NCI-H146 (cell line): ENCODE data around the gene CASKIN2.
A peak's percentile ranks its signal among the peaks of the same experiment; 100 is the strongest.

Experiments used
- DNase-seq: peaks from one replicate; lab custom pipeline; 2025; lab: John Stamatoyannopoulos, UW

Gene CASKIN2, protein sequence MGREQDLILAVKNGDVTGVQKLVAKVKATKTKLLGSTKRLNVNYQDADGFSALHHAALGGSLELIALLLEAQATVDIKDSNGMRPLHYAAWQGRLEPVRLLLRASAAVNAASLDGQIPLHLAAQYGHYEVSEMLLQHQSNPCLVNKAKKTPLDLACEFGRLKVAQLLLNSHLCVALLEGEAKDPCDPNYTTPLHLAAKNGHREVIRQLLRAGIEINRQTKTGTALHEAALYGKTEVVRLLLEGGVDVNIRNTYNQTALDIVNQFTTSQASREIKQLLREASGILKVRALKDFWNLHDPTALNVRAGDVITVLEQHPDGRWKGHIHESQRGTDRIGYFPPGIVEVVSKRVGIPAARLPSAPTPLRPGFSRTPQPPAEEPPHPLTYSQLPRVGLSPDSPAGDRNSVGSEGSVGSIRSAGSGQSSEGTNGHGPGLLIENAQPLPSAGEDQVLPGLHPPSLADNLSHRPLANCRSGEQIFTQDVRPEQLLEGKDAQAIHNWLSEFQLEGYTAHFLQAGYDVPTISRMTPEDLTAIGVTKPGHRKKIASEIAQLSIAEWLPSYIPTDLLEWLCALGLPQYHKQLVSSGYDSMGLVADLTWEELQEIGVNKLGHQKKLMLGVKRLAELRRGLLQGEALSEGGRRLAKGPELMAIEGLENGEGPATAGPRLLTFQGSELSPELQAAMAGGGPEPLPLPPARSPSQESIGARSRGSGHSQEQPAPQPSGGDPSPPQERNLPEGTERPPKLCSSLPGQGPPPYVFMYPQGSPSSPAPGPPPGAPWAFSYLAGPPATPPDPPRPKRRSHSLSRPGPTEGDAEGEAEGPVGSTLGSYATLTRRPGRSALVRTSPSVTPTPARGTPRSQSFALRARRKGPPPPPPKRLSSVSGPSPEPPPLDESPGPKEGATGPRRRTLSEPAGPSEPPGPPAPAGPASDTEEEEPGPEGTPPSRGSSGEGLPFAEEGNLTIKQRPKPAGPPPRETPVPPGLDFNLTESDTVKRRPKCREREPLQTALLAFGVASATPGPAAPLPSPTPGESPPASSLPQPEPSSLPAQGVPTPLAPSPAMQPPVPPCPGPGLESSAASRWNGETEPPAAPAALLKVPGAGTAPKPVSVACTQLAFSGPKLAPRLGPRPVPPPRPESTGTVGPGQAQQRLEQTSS (N-terminal part only)

DNA sequence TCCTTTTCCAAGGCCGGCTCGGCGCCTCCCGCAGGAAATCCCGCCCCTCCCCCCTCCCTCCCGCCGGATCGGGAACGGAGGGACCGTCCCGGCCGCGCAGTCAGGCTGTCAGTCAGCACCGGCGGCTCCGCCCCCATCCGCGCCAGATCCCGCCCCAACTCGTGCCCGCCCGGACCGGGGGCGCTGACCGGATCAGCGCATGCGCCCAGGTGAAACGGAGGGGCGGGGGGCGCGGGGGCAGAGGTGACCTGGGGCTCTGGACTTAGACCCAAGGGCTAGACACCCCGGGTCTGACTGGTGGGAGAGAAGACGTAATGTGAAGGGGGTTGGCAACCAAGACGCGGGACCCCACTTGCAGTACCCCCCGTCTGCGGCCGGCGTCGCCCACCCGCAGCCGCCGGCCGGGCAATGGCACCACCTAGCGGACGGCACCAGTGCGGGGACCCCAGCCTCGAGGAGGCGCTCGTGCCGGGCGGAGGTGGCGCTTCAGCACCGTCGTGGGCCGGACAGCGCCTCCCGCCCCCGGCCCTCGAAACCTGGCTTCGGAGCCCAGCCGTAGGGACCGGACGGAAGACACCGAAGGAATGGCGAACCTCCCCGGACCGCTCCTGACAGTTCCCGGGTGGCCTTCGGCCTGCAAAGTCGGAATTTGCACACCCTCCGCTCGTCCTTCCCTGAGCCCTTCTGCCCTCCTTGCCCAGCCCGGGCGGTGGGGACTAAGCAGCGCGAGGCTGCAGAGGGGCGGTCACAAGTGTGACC, at the start of gene CASKIN2:
CASKIN2 (minus strand) TSS at position 42 of the 759 bp plus-strand sequence. CDS start 1,733 bp downstream, outside the sequence.
- DNase-seq, result peak; percentile 94

DNA sequence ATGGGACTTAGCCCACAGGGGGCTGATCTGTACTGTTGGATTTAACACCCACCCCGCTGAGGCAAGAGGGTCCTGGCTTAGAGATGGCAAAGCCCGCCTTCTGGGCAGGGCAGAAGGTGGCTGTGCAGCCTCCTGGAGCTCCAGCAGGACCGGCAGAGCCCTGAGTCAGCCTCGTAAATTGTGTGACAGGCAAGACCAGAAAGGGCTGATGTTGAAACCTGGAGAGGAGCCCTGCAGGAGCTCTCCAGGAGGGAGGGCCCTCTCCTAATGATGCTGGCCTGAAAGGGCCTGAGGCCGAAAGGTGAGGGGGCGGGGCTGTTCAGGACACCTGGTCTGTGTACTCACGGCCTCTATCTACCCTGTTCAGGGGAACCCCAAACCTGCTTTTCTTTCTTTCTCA, 49.7 kb upstream of the CASKIN2 start:
- no peak for DNase-seq

DNA sequence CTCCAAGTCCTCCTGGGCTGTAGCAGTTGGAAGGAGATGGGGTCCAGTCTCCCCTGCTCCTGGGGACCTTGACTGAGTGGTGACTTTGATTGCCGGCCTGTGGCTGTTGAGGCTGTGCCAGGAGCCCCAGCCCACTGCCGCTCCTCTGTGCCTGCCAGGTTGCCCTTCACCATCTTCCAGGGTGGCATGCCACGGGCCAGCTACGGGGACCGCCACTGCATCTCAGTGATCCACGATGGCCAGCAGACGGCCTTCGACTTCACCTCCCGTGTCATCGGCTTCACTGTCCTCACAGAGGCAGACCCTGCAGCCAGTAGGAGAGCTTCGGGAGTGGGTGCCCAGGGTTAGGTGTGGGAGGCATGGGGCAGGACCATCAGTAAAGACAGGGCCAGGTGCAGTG, 48.9 kb upstream of the CASKIN2 start:
- DNase-seq, result no peak

DNA sequence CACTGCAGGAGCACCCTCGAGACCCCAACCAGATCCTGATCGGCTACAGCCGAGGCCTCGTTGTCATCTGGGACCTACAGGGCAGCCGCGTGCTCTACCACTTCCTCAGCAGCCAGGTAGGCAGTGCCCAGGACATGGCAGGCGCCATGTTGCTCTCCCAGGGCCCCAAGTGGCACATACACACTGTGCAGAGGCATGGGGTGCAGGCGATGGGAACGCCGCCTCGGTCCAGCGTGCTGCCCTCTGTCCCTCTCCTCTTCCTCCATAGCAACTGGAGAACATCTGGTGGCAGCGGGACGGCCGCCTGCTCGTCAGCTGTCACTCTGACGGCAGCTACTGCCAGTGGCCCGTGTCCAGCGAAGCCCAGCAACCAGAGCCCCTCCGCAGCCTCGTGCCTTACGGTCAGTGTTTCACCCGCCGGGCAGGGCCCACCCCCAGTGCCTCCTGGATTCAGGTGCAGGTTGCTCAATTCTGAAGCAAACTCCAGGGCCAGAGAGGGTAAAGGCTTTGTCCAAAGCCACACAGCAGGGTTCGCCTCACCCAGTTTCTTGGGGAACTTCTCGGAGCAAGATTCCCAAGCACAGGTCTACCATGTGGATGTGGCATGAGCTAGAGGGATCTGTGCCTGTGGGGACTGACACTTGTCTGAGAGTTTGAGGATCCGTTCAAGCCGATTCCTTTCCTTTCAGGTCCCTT, 47.9 kb upstream of the CASKIN2 start:
- DNase-seq, result no peak

DNA sequence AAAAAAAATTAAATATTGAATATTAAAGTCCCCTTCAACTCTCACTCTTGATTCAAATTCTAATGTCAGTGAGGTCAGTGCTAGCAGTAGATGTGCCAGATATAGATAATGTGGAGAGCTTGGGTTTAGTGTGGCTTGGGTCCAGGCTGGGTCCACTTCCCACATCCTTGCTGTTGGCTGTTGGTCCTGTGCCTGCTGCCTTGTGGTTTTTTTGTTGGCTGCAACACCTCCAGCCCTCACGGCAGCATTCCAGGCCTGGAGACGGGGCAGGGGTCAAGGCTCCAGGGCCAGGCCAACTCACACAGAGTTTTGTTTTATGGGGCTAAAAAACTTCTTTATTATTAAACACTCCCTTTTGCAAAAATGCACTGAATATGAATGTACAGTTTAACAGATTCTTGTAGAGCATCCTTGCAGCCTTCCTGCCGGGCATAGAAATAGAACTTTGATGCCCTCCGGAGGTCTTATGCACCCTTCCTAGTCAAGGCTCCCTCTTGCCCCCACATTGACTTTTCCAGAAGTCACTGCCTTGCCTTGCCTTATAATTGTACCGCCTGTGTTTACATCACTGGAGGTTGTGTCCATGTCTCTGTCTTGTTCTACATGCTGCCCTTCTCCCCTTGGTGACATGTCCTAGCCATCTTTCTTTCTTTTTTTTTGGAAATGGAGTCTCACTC, 46.7 kb upstream of the CASKIN2 start:
- DNase-seq, result no peak

DNA sequence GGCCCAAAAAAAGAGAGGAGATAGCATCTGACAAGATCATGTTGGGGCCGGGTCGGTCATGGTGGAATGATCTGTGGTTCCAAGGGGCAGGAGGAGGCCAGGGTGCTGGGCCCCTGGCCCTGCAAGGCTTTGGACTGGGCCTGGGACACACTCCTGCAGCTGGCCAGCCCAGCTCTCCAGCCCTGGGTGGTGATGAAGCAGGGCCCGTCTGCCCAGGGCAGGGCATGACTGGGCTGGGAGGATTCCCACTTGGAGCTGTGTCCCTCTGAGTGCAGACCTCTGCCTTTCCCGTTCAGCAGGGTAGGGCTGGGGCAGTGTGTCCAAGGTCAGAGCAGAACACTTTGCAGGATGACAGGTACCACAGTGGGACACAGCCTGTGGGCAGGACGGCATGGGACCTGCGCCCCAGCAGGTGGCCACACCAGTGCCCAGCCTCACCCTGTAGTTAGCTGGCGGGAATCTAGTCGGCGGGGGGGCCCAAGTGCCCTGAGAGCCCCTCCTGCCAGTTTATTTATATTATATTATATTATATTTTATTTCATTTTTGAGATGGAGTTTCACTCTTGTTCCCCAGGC, 44.7 kb upstream of the CASKIN2 start:
- no peak for DNase-seq

DNA sequence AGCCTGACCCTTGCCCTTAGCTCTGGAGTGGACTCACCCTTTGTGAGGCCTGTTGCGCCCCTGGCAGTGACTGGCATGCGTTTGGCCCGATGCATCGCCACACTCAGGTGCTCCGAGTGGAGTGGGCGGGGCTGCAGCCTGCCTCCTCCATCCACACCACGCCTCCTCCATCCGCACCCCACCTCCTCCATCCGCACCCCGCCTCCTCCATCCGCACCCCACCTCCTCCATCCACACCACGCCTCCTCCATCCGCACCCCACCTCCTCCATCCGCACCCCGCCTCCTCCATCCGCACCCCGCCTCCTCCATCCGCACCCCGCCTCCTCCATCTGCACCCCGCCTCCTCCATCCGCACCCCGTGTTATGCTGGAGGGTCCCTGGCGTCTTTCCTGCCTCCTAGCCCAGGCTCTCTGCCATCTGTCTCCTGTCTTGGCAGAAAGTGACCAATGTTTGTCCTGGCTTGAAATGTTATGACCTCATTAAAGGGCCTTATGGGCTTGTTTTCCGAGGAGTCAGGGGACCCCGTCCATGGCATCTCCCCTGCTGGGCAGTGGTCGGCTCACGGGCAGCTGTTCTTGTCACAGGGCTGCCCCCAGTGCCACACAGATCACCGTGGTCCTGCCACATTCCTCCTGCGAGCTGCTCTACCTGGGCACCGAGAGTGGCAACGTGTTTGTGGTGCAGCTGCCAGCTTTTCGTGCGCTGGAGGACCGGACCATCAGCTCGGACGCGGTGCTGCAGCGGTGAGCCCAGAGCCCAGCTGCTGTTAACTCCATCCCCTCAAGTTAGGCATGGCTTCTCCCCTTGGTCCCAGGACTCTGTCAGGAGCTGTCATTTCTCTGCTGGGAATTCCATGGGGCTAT, 43.6 kb upstream of the CASKIN2 start:
- DNase-seq, result no peak

DNA sequence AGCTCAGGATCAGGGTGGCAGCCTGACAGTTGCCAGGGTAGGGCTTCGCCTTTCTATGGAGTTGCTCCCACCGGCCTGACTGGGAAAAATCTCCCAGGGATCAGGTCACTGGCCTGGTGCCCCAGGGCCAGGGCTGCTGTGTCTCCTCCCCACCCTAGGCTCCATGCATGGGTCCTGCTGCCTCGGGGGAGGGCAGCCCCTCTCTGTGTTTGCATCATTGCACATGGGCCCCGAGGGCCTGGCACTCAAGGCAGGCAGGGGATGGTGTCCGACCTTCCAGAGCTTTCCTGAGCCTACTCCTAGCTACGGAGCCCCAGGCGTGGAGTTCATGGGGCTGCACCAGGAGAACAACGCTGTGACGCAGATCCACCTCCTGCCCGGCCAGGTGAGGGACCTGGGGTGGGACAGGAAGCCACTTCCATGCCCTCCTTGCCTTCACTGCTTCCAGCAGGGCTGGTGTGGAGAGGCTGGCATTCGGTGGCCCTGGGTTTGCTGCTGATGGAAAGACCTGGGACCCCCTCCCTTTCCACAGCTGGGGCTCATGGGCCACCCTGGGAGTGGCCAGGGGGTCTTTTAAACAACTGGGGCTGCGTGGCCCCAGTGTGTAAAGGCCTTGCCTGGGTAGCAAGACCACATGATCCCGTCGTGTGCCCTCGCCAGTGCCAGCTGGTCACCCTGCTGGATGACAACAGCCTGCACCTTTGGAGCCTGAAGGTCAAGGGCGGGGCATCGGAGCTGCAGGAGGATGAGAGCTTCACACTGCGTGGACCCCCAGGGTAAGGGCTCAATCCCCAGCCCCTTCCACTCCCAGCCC, 42.7 kb upstream of the CASKIN2 start:
- no peak for DNase-seq

DNA sequence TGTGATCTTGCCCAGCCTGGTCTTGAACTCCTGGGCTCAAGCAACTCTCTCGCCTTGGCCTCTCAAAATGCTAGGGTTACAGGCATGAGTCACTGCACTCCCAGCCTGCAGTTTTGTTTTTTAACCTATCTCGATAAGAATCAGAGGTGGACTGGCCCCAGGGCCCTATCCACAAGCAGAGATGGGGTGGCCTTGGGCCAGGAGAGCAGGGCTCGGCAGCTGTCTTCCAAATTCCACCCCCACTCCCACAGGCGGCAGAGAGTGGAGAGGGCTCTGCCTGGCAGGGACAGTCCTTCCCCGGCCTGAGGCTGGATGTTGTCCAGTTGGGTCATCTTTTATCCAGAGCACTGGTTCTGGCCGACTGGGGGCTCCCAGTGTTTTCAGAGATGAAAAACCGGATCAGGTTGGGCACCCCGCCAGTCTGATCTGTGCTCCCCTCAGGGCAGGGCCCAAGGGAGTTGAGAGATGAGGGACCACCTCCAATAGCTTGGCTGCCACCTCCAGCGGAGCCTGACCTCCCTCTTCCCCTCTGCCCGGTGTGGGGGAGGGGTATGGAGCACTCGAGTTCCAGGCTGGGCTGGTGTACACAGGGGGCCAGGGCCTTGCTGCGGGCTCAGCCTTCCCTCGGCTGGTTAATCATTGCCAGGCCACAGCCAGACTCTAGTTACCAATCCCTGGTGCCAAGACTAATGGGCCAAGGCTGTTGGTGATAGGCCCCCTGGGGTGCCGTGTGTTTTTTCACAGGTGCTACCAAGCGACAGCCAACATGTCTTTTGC, 41.9 kb upstream of the CASKIN2 start:
- no peak for DNase-seq

DNA sequence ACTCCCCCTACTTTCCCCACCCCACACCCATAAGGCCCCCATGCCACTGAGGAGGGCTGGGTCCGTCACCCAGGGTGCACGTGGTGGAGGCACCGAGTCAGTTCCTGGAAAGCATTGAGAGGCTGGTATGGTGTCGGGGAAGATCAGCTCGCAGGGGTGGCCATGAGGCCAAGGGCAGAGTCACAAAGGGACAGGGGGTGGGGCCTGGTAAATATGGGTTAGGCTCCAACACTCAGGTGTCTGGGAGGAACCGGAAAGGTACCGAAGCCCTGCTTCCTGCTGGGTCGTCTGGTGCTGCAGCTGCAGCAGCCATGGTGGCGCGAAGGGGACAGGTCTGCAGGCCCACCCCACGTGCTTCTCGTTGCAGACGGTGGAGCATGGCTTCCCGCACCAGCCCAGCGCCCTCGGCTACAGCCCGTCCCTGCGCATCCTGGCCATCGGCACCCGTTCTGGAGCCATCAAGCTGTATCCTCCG, 40.4 kb upstream of the CASKIN2 start:
- DNase-seq, result no peak

DNA sequence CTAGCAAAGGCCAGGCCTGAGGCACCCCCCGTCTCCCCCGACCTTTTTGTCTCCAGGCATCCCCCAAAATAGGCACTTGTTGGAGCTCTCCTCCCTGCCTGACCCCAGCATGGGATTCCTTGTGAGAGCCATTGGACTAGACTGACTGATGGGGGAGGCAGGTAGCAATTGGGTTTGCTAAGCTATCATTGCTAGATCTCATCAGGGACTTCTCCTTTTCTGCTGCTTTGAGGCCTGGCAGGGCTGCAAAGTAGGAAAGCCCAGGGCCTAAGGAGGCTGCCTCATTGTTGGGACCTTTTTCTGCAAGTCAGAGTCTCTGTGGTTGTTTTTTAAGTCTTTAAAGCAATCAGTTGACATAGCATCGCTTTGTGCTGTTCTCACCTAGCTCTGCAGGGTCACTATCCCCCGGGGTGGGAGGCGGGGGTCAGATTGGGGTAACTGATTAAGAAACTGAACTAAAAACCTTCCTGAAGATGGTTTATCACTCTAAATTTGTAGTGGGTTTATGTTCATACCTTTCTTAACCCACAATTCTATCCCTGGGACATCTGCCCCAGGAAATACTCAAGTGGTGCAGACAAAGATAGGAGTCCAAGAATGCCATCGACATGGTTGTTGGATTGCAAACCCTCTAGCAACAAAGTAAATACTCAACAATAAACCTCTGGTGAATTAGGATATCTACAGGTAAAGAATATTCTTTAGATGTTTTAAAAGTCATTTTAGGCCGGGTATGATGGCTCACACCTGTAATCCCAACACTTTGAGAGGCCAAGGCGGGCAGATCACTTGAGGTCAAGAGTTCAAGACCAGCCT, 38.2 kb upstream of the CASKIN2 start:
- no peak for DNase-seq

DNA sequence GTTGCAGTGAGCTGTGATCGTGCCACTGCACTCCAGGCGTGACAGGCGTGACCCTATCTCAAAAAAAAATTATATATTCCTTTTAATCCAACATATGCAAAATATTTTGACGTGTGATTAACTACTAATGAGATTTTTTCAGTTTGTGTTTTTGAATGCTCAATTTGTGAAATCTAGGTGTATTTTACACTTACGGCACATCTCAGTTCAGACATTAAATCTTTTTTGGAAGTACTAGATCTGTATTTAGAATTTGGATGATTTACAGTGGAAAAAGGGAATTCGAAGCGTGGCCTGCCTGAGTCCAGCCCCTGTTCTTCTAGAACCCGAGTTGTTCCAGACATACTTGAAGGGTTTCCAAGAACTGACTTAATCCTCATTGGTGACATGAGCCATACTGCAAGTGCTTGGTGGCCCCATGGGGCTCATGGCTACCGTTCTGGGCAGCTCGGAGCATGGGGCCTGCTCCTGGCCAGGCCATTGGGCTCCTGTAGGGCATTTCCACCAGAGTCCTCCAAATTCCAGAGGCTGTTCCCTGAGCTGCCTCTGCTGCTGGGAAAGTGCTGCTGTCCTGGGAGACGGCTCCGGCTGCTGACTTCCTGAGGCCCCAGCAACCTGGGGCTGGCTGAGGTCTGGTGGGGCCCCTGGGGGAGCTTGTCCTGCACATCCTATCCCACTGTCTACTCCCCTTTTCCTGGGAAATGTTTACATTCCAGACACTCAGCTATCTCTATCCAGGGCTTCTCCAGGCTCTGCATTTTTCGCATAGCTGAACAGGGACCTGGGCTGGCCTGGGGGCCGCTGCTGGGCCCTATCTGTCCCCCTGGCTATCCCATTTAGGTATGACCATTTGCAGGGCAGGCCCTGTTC, 37.3 kb upstream of the CASKIN2 start:
- no peak for DNase-seq

DNA sequence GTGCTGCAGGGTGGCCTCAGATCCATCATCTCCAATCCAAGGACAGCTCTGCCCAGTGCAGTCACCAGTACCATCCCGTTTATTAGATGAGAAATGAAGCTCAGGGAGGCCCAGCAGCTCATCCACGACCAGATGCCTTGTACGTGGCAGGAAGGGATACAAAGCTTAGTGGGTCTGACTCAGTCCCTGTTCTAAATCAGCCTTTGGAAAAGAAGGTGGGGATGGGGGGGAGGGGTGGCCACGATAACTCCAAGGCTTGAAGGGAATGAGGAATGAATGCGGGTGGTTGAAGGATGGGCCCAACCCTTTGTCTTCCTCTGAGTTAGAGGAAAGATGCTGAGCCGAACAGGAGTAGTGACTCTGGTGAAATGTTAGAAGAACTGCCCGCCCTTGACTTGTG, 35.9 kb upstream of the CASKIN2 start:
- no peak for DNase-seq

DNA sequence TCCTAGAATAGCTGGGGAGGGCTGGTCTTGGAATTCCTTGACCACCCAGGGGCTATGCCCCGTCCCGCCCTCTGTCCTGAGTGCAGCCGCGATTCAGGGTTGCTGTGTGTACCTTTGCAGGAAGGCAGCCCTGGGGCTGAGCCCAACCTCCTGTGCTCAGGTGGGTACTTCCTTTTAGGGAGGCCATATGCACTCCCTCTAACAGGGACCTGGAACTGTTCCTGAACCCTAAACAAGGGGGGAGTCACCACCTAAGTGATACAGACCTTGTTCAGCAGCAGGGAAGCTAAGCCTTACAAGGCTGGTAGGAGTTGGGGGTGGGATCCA, 34.8 kb upstream of the CASKIN2 start:
- DNase-seq, result no peak

DNA sequence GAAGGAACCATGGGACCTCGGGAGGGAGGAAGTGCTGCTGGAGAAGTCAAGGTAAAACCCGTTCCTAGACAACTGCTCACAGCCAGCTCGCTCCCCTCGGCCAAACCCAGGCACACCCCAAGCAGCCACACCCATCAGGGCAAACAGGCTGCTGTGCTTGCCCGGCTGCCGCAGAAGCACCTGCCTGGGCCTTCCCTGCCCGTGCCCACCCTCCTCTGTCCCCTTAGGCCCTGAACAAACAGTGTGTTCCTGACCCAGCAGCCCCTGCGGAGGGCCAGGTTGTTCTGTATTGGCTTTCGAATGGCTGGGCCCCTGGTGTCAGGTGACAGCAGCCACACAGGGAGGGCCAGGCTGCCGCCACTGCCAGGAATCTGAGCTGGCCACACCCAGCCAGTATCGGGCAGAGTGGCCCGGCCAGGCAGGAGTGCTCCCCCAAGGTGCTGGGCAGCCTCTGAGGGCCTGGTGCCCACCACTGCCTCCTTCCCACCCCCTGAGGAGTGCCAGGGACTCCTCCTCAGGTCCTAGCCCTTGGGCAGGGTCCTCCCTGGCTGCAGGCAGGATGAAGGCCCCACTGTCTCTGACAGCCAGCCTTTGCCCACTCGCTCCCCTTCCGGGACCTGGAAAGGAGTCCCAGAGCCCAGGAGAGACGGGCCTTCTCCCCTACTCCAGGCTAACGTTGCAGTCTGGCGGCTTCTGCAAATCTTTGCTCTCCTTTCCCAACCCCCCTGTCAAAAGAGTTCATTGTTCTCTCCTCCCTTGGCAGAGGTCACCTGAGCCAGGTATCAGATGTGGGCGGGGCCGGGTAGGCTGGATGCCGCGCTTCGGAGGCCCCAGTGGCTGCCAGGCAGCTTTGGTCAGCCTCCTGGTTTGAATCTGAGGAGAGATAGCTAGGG, 34.2 kb upstream of the CASKIN2 start:
- peak; percentile 94 for DNase-seq
